Esophagus squamous epithelium (tissue), 5 donors: ENCODE measurements around the gene ATP8A2. TPM values are rescaled to one million over a fixed set of nuclear protein-coding genes. Genes with fewer than 3 reads are reported as not detected.

Experiments
- DNase-seq: peaks from one replicate; lab custom pipeline; 2025; lab: John Stamatoyannopoulos, UW
- H3K27ac ChIP-seq, 4 donors: fragments of 200-600 bp; sonication (generic); one replicate each; pipeline ENCODE4 v1.5.1; 2016 to 2019; ENCODE audit warnings: mild to moderate bottlenecking in 1 of 4
- H3K27me3 ChIP-seq, 4 donors: fragments of 200-600 bp; sonication (generic); 1 replicate in 3 of 4; 2 replicates in 1 of 4; pipeline versions ENCODE4 v1.5.1 to v1.6.0; 2017 to 2021; ENCODE audit warnings: antibody characterized with exemption in 1 of 4
- H3K36me3 ChIP-seq, 3 donors: fragments of 200-600 bp; sonication (generic); one replicate each; pipeline ENCODE4 v1.5.1; 2016 to 2019
- H3K4me1 ChIP-seq, 3 donors: fragments of 200-600 bp; sonication (generic); one replicate each; pipeline ENCODE4 v1.5.1; 2017 to 2019
- H3K4me3 ChIP-seq, 4 donors: fragments of 200-600 bp; sonication (generic); 1 replicate in 3 of 4; 2 replicates in 1 of 4; pipeline ENCODE4 v1.5.1; 2016 to 2019; ENCODE audit warnings: mild to moderate bottlenecking in 2 of 4, moderate library complexity in 1 of 4
- H3K9me3 ChIP-seq, 3 donors: fragments of 200-600 bp; sonication (generic); one replicate each; pipeline ENCODE4 v1.5.1; 2016 to 2019
- POLR2A ChIP-seq, 4 donors: fragments of 450-650 bp; IDR thresholded peaks; one replicate each; pipeline ENCODE4 v1.6.1; 2017; ENCODE audit warnings: antibody characterized with exemption in 4 of 4, mild to moderate bottlenecking in 4 of 4, moderate library complexity in 3 of 4
- WGBS, 2 donors: methylation state at CpG; one replicate each; pipeline ENCODE4 v1.1.5; 2018; 5-methylcytosine and 5-hydroxymethylcytosine counted together
- intact Hi-C: fragments of 100-400 bp; cut with DNase I; formaldehyde crosslinking; loops from one replicate; pipeline ENCODE4 v1.15.0; 2022
- total RNA-seq, 4 donors: library from RNA; depleted of rRNA; stranded (reverse); fragments of >200 nt; gene quantifications; one replicate each; pipeline ENCODE4 v1.1.0, GENCODE V29; 2016
- TF ChIP-seq, protein P1 (sequence below), 6 experiments: fragments of 450-650 bp in 4 of 6; fragments of 200-600 bp in 2 of 6; sonication (generic) in 2 of 6; IDR thresholded peaks; one replicate each; pipeline ENCODE4 v1.5.1; 2016 to 2019; ENCODE audit warnings: antibody characterized with exemption in 6 of 6, mild to moderate bottlenecking in 4 of 6, moderate library complexity in 4 of 6
- donor health status: DM: yes; HTN: yes; CAD: no.

The ATP8A2 gene
- total RNA-seq, 4 donors from 2014 or later, result not detected

DNA sequence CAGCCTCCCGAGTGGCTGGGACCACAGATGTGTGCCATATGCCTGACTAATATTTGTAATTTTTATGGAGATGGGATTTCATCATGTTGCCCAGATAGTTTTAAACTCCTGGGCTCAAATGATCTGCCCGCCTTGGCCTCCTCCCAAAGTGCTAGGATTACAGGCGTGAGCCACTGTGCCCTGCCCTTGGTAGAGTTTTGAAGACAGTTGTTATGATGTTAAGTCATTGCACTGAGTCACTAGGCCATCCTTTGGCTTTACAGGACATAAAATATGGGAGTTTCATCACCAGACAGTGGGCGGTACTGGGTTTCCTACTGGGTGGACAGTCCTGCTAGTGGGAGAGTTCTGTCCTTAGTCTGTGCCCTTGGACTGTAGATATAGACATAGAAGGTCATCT is 282.5 kb downstream of the ATP8A2 start:
- intact Hi-C loops, result no loop called here
- no peak overlapping the region for H3K27ac ChIP-seq
- TF ChIP-seq, protein P1, sequence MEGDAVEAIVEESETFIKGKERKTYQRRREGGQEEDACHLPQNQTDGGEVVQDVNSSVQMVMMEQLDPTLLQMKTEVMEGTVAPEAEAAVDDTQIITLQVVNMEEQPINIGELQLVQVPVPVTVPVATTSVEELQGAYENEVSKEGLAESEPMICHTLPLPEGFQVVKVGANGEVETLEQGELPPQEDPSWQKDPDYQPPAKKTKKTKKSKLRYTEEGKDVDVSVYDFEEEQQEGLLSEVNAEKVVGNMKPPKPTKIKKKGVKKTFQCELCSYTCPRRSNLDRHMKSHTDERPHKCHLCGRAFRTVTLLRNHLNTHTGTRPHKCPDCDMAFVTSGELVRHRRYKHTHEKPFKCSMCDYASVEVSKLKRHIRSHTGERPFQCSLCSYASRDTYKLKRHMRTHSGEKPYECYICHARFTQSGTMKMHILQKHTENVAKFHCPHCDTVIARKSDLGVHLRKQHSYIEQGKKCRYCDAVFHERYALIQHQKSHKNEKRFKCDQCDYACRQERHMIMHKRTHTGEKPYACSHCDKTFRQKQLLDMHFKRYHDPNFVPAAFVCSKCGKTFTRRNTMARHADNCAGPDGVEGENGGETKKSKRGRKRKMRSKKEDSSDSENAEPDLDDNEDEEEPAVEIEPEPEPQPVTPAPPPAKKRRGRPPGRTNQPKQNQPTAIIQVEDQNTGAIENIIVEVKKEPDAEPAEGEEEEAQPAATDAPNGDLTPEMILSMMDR (IDR thresholded peaks at IDR 0.05), result no peak
- TF ChIP-seq POLR2A (IDR thresholded peaks at IDR 0.05), result no peak
- no peaks in the 10 kb centered on the region for H3K9me3 ChIP-seq
- no peaks in the 10 kb centered on the region for H3K36me3 ChIP-seq
- DNase-seq, result no peak
- H3K4me3 ChIP-seq, result no peak overlapping the region
- H3K27me3 ChIP-seq, result no peaks in the 10 kb centered on the region
- H3K4me1 ChIP-seq, result no peaks in the 10 kb centered on the region
- WGBS, 2 donors, result 59 to 74% methylated on average over 3 to 4 of the region's 4 CpGs

DNA sequence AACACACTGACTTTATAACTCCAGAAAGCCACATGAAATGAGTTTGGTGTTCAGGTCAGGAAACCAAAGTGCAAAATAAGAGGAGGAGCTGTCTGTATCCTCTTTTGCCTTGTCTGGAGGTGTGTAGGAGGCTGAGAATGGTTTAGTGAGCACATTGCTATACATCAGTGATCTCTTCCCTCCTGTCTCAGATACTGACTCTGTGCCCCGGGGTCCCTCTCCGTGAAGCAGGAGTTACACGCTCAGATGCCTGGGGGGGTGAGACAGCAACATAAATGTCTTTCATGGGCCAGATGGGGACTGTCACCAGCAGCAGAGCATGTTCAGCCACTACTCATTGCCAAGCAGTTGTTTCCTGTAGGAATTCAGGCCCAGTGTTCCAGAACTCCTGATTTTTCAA is 285.4 kb downstream of the ATP8A2 start:
- Histone ChIP-seq H3K27me3 (no peaks in the 10 kb centered on the region), H3K4me3 (no peak overlapping the region), H3K4me1 (no peaks in the 10 kb centered on the region), H3K9me3 (no peaks in the 10 kb centered on the region), H3K36me3 (no peaks in the 10 kb centered on the region), H3K27ac (no peak overlapping the region)
- TF ChIP-seq, protein P1 (IDR thresholded peaks at IDR 0.05), result no peak
- 46 to 54% methylated on average over 3 of the region's 3 CpGs for WGBS, 2 donors
- no peak for DNase-seq
- intact Hi-C loops, result no loop called here

GRCh38 chr13:25659091-25659795 is 287.5 kb downstream of the ATP8A2 start:
- no peaks in the 10 kb centered on the region for H3K4me1 ChIP-seq
- H3K36me3 ChIP-seq, result no peaks in the 10 kb centered on the region
- DNase-seq, result no peak
- no peaks in the 10 kb centered on the region for H3K9me3 ChIP-seq
- H3K4me3 ChIP-seq, result no peak overlapping the region
- H3K27me3 ChIP-seq, result no peaks in the 10 kb centered on the region
- no peak overlapping the region for H3K27ac ChIP-seq
- TF ChIP-seq, protein P1 (IDR thresholded peaks at IDR 0.05), result no peak
- no peak for TF ChIP-seq POLR2A (IDR thresholded peaks at IDR 0.05)
- intact Hi-C loops, result no loop called here
- 32 to 35% methylated on average over 12 to 14 of the region's 14 CpGs for WGBS, 2 donors

GRCh38 chr13:25660996-25661395 is 289.2 kb downstream of the ATP8A2 start:
- TF ChIP-seq, protein P1 (IDR thresholded peaks at IDR 0.05), result no peak
- TF ChIP-seq POLR2A (IDR thresholded peaks at IDR 0.05), result no peak
- no peaks in the 10 kb centered on the region for H3K4me1 ChIP-seq
- H3K27ac ChIP-seq, result no peak overlapping the region
- 69 to 80% methylated on average over 5 of the region's 5 CpGs for WGBS, 2 donors
- no peak overlapping the region for H3K4me3 ChIP-seq
- no peaks in the 10 kb centered on the region for H3K9me3 ChIP-seq
- H3K36me3 ChIP-seq, result no peaks in the 10 kb centered on the region
- H3K27me3 ChIP-seq, result no peaks in the 10 kb centered on the region
- intact Hi-C loops, result no loop called here
- DNase-seq, result no peak

GRCh38 chr13:25662516-25662915 is 290.7 kb downstream of the ATP8A2 start:
- no peaks in the 10 kb centered on the region for H3K27me3 ChIP-seq
- H3K36me3 ChIP-seq, result no peaks in the 10 kb centered on the region
- no peaks in the 10 kb centered on the region for H3K9me3 ChIP-seq
- H3K27ac ChIP-seq, result no peak overlapping the region
- intact Hi-C loops, result no loop called here
- no peaks in the 10 kb centered on the region for H3K4me1 ChIP-seq
- DNase-seq, result no peak
- H3K4me3 ChIP-seq, result no peak overlapping the region
- WGBS, 2 donors, result 60 to 86% methylated on average over 1 of the region's 1 CpG
- no peak for TF ChIP-seq POLR2A (IDR thresholded peaks at IDR 0.05)
- TF ChIP-seq, protein P1 (IDR thresholded peaks at IDR 0.05), result no peak
